ENCODE data around the gene MPZ.

- TF ChIP-seq CTCF (IDR thresholded peaks at IDR 0.05; ENCODE audit: poor library complexity, severe bottlenecking) = no peak
- no peak for TF ChIP-seq EZH2 (IDR thresholded peaks at IDR 0.05; ENCODE audit: borderline replicate concordance, insufficient read depth, low read length, poor library complexity, severe bottlenecking)
- no peak for TF ChIP-seq POLR2AphosphoS5 (IDR thresholded peaks at IDR 0.05)
- TF ChIP-seq TAF1 (IDR thresholded peaks at IDR 0.05; ENCODE audit: low read depth) = no peak
- no peak for TF ChIP-seq REST (IDR thresholded peaks at IDR 0.05; ENCODE audit: borderline replicate concordance)
- no peak for TF ChIP-seq RAD21 (conservative IDR thresholded peaks at IDR 0.05)
- no peak for TF ChIP-seq EP300 (conservative IDR thresholded peaks at IDR 0.05; ENCODE audit: poor library complexity, severe bottlenecking)
Measured at GRCh38 chr1:161324020-161324419, 14.3 kb upstream of the MPZ start.
